ENCODE data around the gene POLE3. TPM values are rescaled to one million over a fixed set of nuclear protein-coding genes. Genes with fewer than 3 reads are reported as not detected.

Gene POLE3
- total and polyA plus RNA-seq, 9 of the 15 experiments (the other 6 are each of a cell fraction or from before 2014, with no cell fraction given): 52.6 to 179 (median 110) TPM

DNA sequence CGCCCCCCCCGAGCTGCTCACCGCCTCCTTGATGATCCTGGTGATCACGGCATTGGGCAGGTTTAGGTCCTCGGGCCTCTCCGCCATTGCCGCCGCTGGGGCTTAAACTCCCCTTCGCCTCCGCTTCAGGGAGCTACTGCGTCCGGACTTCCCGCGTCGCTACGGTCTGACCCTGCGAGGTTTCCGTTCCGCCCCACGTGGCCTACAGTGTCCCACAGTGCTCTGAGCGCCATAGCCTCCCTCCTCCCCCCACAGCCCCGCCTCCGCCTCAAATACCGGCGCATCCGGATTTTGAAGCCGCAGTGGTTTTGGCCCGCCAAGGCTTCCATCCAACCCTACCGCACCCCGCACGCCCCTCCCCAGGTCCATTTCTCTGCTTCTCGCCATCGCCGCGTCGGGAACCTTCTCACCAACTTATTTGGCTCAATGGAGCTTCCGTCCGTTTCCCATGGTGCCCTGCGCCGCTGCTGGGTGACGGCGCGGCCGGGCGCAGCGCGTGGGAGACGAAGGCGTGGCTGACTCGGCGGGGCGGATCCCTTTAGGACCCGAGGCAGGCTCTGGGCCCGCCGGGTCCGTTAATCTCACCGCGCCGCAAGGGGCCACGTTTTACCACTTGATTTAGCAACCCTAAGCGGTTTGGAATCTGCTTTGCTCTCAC is at the start of gene POLE3, which contains the start of gene C9orf43 (continued):
- TF ChIP-seq, protein P1, sequence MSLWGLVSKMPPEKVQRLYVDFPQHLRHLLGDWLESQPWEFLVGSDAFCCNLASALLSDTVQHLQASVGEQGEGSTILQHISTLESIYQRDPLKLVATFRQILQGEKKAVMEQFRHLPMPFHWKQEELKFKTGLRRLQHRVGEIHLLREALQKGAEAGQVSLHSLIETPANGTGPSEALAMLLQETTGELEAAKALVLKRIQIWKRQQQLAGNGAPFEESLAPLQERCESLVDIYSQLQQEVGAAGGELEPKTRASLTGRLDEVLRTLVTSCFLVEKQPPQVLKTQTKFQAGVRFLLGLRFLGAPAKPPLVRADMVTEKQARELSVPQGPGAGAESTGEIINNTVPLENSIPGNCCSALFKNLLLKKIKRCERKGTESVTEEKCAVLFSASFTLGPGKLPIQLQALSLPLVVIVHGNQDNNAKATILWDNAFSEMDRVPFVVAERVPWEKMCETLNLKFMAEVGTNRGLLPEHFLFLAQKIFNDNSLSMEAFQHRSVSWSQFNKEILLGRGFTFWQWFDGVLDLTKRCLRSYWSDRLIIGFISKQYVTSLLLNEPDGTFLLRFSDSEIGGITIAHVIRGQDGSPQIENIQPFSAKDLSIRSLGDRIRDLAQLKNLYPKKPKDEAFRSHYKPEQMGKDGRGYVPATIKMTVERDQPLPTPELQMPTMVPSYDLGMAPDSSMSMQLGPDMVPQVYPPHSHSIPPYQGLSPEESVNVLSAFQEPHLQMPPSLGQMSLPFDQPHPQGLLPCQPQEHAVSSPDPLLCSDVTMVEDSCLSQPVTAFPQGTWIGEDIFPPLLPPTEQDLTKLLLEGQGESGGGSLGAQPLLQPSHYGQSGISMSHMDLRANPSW (CRISPR knock-in tag; IDR thresholded peaks at IDR 0.05): peak; percentile 23; the same call in 1 of the 2 replicates
- TF ChIP-seq SMAD4 (CRISPR knock-in tag; conservative IDR thresholded peaks at IDR 0.05) (peak; percentile 73), ZNF184 (CRISPR knock-in tag; IDR thresholded peaks at IDR 0.05) (no peak), ZNF175 (CRISPR knock-in tag; IDR thresholded peaks at IDR 0.05; ENCODE audit: low read depth) (peak; percentile 64), ZNF764 (CRISPR knock-in tag; IDR thresholded peaks at IDR 0.05; ENCODE audit: low read depth) (no peak), TAF7 (tag; IDR thresholded peaks at IDR 0.05) (peak; percentile 30; the same call in 1 of the 2 replicates), MCM3 (IDR thresholded peaks at IDR 0.05) (no peak), MTA1 (IDR thresholded peaks at IDR 0.05; ENCODE audit: borderline replicate concordance) (0 out of 2 replicates have a peak, but pooled peaks have one; percentile 23), NFIX (CRISPR knock-in tag; IDR thresholded peaks at IDR 0.05; ENCODE audit: low read depth) (no peak), FOXA3 (CRISPR knock-in tag; conservative IDR thresholded peaks at IDR 0.05 in 1 of 2, IDR thresholded peaks at IDR 0.05 in 1 of 2) (peak in 1 of 2 experiments; percentile 37; a peak in 1 of 4 replicates), MTF1 (CRISPR knock-in tag; IDR thresholded peaks at IDR 0.05; ENCODE audit: borderline replicate concordance) (no peak), U2AF1 (optimal IDR thresholded peaks at IDR 0.05; ENCODE audit: low read depth, low read length) (peak; percentile 27), GATAD2B (IDR thresholded peaks at IDR 0.05; ENCODE audit: borderline replicate concordance) (peak; percentile 32; the same call in 1 of the 2 replicates), MTA3 (IDR thresholded peaks at IDR 0.05; ENCODE audit: borderline replicate concordance) (peak; percentile 100), C11orf30 (IDR thresholded peaks at IDR 0.05; ENCODE audit: low read depth) (peak; percentile 94), FOSL1 (tag; conservative IDR thresholded peaks at IDR 0.05) (peak; percentile 56; the same call in 1 of the 2 replicates)
- TF ChIP-seq, protein P2, sequence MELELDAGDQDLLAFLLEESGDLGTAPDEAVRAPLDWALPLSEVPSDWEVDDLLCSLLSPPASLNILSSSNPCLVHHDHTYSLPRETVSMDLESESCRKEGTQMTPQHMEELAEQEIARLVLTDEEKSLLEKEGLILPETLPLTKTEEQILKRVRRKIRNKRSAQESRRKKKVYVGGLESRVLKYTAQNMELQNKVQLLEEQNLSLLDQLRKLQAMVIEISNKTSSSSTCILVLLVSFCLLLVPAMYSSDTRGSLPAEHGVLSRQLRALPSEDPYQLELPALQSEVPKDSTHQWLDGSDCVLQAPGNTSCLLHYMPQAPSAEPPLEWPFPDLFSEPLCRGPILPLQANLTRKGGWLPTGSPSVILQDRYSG (tag; conservative IDR thresholded peaks at IDR 0.05; ENCODE audit: low read depth): no peak
- TF ChIP-seq, protein P3, sequence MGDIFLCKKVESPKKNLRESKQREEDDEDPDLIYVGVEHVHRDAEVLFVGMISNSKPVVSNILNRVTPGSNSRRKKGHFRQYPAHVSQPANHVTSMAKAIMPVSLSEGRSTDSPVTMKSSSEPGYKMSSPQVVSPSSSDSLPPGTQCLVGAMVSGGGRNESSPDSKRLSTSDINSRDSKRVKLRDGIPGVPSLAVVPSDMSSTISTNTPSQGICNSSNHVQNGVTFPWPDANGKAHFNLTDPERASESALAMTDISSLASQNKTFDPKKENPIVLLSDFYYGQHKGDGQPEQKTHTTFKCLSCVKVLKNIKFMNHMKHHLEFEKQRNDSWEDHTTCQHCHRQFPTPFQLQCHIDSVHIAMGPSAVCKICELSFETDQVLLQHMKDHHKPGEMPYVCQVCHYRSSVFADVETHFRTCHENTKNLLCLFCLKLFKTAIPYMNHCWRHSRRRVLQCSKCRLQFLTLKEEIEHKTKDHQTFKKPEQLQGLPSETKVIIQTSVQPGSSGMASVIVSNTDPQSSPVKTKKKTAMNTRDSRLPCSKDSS (IDR thresholded peaks at IDR 0.05; ENCODE audit: low read depth, partially characterized antibody): no peak
- TF ChIP-seq, protein P4, sequence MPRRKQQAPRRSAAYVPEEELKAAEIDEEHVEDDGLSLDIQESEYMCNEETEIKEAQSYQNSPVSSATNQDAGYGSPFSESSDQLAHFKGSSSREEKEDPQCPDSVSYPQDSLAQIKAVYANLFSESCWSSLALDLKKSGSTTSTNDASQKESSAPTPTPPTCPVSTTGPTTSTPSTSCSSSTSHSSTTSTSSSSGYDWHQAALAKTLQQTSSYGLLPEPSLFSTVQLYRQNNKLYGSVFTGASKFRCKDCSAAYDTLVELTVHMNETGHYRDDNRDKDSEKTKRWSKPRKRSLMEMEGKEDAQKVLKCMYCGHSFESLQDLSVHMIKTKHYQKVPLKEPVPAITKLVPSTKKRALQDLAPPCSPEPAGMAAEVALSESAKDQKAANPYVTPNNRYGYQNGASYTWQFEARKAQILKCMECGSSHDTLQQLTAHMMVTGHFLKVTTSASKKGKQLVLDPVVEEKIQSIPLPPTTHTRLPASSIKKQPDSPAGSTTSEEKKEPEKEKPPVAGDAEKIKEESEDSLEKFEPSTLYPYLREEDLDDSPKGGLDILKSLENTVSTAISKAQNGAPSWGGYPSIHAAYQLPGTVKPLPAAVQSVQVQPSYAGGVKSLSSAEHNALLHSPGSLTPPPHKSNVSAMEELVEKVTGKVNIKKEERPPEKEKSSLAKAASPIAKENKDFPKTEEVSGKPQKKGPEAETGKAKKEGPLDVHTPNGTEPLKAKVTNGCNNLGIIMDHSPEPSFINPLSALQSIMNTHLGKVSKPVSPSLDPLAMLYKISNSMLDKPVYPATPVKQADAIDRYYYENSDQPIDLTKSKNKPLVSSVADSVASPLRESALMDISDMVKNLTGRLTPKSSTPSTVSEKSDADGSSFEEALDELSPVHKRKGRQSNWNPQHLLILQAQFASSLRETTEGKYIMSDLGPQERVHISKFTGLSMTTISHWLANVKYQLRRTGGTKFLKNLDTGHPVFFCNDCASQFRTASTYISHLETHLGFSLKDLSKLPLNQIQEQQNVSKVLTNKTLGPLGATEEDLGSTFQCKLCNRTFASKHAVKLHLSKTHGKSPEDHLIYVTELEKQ (CRISPR knock-in tag; IDR thresholded peaks at IDR 0.05): no peak
